HG03565 (cell line): ENCODE results near the gene CC2D1A.
A peak's percentile ranks its signal among the peaks of the same experiment; 100 is the strongest.

Source experiments
- ATAC-seq: cut with Tn5 transposase; IDR thresholded peaks from one replicate; pipeline ENCODE4 v1.9.1; 2021; ENCODE audit warnings: mild to moderate bottlenecking, moderate library complexity; ENCODE audit not compliant: unreplicated experiment

The CC2D1A gene

GRCh38 chr19:13905634-13906520, at the start of gene CC2D1A, which contains the start of gene BRME1:
TSS of gene CC2D1A (plus strand) at chr19:13906201. CDS start at chr19:13906442, 241 bp downstream.
TSS of gene BRME1 (minus strand) at chr19:13906117. CDS start at chr19:13904892, 1,225 bp downstream.
- ATAC-seq, result peak; percentile 88

- ATAC-seq, result no peak
Measured at GRCh38 chr19:13856497-13856896, 49.5 kb upstream of the CC2D1A start.

- no peak for ATAC-seq
Measured at GRCh38 chr19:13859361-13859880, 46.6 kb upstream of the CC2D1A start.

GRCh38 chr19:13860679-13861391, 45.2 kb upstream of the CC2D1A start:
- ATAC-seq, result no peak

- ATAC-seq, result no peak
Measured at GRCh38 chr19:13861392-13861713, 44.6 kb upstream of the CC2D1A start.

- peak; percentile 55 for ATAC-seq
Measured at GRCh38 chr19:13861714-13862531, 44.1 kb upstream of the CC2D1A start.

GRCh38 chr19:13864046-13864666, 41.8 kb upstream of the CC2D1A start:
- ATAC-seq, result no peak

- ATAC-seq, result no peak
Measured at GRCh38 chr19:13864667-13865570, 41.1 kb upstream of the CC2D1A start.

- ATAC-seq, result no peak
Measured at GRCh38 chr19:13865571-13866462, 40.2 kb upstream of the CC2D1A start.

- ATAC-seq, result no peak
Measured at GRCh38 chr19:13866463-13867046, 39.4 kb upstream of the CC2D1A start.

GRCh38 chr19:13868663-13869062, 37.3 kb upstream of the CC2D1A start:
- ATAC-seq, result no peak

- ATAC-seq, result no peak
Measured at GRCh38 chr19:13869281-13869680, 36.7 kb upstream of the CC2D1A start.

- ATAC-seq, result no peak
Measured at GRCh38 chr19:13870873-13871272, 35.1 kb upstream of the CC2D1A start.

GRCh38 chr19:13872339-13872694, 33.7 kb upstream of the CC2D1A start:
- ATAC-seq, result no peak

GRCh38 chr19:13872695-13873389, 33.2 kb upstream of the CC2D1A start:
- ATAC-seq, result no peak

- ATAC-seq, result no peak
Measured at GRCh38 chr19:13873834-13874515, 32.0 kb upstream of the CC2D1A start.

- no peak for ATAC-seq
Measured at GRCh38 chr19:13875824-13876223, 30.2 kb upstream of the CC2D1A start.
